Mononuclear cell (primary cell): ENCODE measurements around the gene CDH4. TPM values are rescaled to one million over a fixed set of nuclear protein-coding genes. Genes with fewer than 3 reads are reported as not detected.

Experiments used
- H3K27me3 ChIP-seq: 2 replicates; pipeline ENCODE4 v1.6.0; 2011; ENCODE audit warnings: low read length, control low read depth; ENCODE audit not compliant: insufficient read depth
- H3K4me1 ChIP-seq: 2 replicates; pipeline ENCODE4 v1.5.1; 2011; ENCODE audit warnings: mild to moderate bottlenecking, low read length, control low read depth; ENCODE audit not compliant: insufficient read depth
- H3K4me3 ChIP-seq: 2 replicates; pipeline ENCODE4 v1.5.1; 2011; ENCODE audit warnings: mild to moderate bottlenecking, low read length, moderate library complexity
- H3K9me3 ChIP-seq: 2 replicates; pipeline ENCODE4 v1.5.1; 2011; ENCODE audit warnings: low read depth, mild to moderate bottlenecking, control low read depth, low read length
- total RNA-seq: library from RNA; depleted of rRNA; stranded (reverse); fragments of >200 nt; gene quantifications from one replicate; pipeline ENCODE4 v1.2.3, GENCODE V29; 2012

The CDH4 gene
- total RNA-seq, 1 donor: under 0.01 TPM

- Histone ChIP-seq H3K9me3 (no peaks in the 10 kb centered on the region), H3K27me3 (no peaks in the 10 kb centered on the region), H3K4me1 (no peaks in the 10 kb centered on the region), H3K4me3 (no peak overlapping the region)
Measured at GRCh38 chr20:61762167-61762710, 510.2 kb downstream of the CDH4 start.

- Histone ChIP-seq H3K27me3 (no peaks in the 10 kb centered on the region), H3K4me1 (no peaks in the 10 kb centered on the region), H3K4me3 (no peak overlapping the region), H3K9me3 (no peaks in the 10 kb centered on the region)
Measured at GRCh38 chr20:61762886-61763739, 511.1 kb downstream of the CDH4 start.

- Histone ChIP-seq H3K4me3 (no peak overlapping the region), H3K27me3 (no peaks in the 10 kb centered on the region), H3K9me3 (no peaks in the 10 kb centered on the region), H3K4me1 (no peaks in the 10 kb centered on the region)
Measured at GRCh38 chr20:61763740-61764400, 511.8 kb downstream of the CDH4 start.

DNA sequence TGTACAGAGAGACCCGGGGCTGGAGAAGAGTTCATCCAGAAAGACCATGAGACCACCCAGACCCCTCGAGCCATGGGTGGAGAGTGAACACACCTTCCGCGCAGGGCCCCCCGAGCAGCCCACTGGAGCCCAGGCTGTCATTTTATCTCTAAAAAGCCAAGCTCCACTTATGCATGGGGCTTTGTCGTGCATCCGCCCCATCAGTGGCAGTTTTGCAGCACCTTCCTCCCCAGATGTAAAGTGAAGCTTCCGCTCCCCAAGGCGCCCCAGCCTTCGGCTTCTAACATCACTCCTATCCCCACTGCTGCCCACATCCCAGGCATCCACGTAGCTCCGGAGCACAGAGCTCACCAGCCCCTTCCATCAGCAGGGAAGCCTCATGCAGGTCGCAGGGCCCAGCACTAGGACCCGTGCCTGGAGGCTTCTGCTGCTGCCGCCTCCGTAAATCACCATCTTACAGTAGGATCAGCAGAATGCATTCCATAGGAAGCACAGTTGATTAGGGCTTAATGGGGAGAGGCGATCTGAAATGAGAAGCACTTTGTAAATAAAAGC lies 512.5 kb downstream of the CDH4 start:
- Histone ChIP-seq H3K4me3 (no peak overlapping the region), H3K9me3 (no peaks in the 10 kb centered on the region), H3K4me1 (no peaks in the 10 kb centered on the region), H3K27me3 (no peaks in the 10 kb centered on the region)

DNA sequence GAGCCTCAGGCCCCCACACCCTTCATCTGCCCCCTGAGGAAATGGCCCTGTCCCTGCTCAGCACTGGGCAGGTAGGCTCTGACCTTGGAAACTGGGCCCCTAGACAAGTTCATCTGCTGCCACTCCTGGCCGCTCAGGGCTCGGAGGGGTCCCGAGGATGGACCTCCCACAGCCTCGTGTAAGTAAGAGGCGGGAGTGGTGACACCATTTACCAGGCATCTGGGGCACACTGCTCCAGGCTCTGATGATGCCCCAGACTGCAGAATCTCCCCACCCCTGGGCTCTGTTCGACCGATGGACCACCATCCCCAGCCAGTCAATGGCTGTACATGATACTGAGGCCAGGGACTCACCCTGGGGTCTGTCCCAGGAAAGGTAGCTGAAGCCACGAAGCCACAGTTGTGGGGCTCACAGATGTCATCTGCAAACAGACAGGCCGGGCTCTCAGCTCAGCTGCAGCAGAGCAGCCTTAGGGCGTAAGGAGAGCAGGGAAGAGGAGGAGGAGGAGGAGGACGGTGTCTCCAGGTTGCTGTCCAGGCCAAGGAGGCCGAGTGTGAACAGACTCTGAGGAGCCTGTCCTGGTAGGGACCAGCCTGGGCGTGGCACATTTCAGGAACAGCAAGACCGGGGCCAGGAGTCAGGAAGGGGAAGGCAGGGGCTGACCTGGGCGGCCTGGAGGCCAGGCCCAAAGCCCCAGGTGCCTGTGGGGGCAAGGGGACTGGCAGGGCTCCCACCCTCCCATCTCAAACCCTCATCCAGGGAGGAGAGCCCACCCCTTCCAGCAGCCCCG lies 513.2 kb downstream of the CDH4 start:
- no peaks in the 10 kb centered on the region for H3K4me1 ChIP-seq
- no peaks in the 10 kb centered on the region for H3K9me3 ChIP-seq
- H3K27me3 ChIP-seq: no peaks in the 10 kb centered on the region
- no peak overlapping the region for H3K4me3 ChIP-seq

- Histone ChIP-seq H3K4me3 (no peak overlapping the region), H3K4me1 (no peaks in the 10 kb centered on the region), H3K9me3 (no peaks in the 10 kb centered on the region), H3K27me3 (no peaks in the 10 kb centered on the region)
Measured at GRCh38 chr20:61765871-61766654, 514.0 kb downstream of the CDH4 start.

GRCh38 chr20:61766921-61767610 lies 515.0 kb downstream of the CDH4 start:
- Histone ChIP-seq H3K27me3 (no peaks in the 10 kb centered on the region), H3K4me3 (no peak overlapping the region), H3K4me1 (no peaks in the 10 kb centered on the region), H3K9me3 (no peaks in the 10 kb centered on the region)

DNA sequence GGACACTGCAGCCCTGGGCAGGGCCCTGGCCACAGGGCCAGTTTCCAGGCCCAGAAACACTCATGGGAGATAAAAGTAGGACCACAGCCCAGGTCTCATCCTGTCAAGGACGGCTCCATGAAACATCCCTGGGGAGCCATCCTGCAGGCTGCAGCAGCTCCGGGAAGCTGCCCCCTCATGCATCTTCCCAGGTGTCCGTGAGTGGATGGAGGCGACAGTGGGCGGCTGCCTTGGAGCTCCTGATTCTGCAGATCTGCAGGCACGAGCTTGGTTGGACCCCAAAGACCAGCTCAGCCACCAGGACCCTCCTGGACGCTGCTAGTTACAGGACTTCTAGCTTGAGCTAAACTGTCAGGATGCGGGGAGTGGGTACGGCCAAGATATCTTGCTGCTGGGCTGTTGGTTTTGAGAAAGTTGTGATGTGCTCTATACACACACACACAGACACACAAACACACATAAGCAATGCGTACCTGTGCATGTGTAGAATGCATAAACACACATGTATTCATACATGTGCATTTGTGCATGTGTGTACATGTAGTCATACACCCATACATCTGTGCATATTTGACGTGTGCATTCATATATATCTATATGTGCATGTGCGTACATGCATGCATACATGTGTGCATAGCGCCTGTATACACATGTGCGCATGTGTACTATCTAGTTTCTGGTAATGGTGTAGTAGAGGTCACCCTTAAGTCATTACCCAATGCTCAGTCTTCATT lies 515.9 kb downstream of the CDH4 start:
- H3K27me3 ChIP-seq: no peaks in the 10 kb centered on the region
- no peak overlapping the region for H3K4me3 ChIP-seq
- H3K9me3 ChIP-seq: no peaks in the 10 kb centered on the region

DNA sequence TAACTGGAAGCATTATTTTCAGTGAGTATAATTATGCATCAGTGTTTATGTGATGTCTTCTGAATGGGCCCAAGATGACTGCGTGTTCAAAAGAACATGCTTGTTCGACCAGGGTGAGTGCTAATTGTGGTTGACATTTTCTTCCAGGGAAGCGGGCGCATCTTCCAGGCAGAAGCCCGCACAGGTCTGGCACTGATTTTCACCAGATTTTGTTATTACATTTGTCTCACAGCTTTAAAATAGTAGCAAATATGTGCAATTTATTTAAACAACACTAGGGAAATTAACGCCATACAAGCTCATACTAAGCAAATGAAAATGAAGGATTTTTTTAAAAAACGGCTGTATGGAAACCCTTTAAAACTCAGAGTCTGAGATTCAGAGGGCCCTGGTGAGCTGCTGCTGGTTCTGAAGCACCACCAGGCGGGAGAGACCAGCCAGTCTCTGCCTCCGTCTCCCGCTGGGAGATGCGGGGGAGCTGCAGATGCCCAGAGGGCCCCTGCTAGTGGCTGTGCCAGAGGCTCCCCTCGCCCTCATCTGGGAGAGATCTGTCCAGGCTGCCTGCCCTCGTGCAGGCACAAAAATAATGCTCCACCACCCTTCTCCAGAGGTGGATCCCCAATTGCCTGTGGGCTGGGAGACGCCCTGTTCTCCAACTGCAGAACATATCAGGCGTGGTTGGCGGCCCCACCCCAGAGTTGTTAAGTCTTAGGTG lies 516.7 kb downstream of the CDH4 start:
- Histone ChIP-seq H3K4me3 (no peak overlapping the region), H3K4me1 (no peaks in the 10 kb centered on the region), H3K9me3 (no peaks in the 10 kb centered on the region), H3K27me3 (no peaks in the 10 kb centered on the region)

More for the DNA sequence above, 515.9 kb downstream of the CDH4 start:
- no peaks in the 10 kb centered on the region for H3K4me1 ChIP-seq

DNA sequence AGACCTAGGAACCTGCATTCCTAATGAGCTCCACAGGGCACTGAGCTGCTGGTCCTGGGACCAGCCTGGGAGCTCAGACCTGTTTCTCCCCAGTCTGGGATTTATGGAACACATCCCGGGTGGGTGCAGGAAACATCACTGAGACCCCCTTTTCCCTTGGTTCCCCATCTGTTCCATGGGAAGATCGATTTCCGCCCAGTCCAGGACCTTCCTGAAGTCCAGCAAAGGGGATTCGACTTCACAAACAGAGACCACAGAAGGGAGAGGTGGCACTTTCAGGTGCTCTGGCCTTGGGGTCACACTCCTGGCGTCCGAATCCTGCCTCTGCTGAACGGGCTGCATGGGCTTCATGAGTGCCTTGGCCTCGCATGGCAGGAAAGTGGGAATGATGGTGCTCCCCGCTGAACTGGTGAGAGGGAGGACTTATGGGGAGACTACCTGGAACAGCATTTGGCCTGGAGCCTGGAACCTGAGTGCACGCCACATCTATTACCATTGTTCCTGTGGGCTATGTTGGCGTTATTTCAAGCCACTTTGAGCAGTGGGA lies 517.3 kb downstream of the CDH4 start:
- Histone ChIP-seq H3K4me1 (no peaks in the 10 kb centered on the region), H3K4me3 (no peak overlapping the region)

GRCh38 chr20:61770113-61770585 lies 518.1 kb downstream of the CDH4 start:
- Histone ChIP-seq H3K27me3 (no peaks in the 10 kb centered on the region), H3K9me3 (no peaks in the 10 kb centered on the region), H3K4me3 (no peak overlapping the region)

More for the DNA sequence above, 517.3 kb downstream of the CDH4 start:
- H3K27me3 ChIP-seq: no peaks in the 10 kb centered on the region
- H3K9me3 ChIP-seq: no peaks in the 10 kb centered on the region

GRCh38 chr20:61771805-61772350 lies 519.8 kb downstream of the CDH4 start:
- Histone ChIP-seq H3K4me1 (no peaks in the 10 kb centered on the region), H3K27me3 (no peaks in the 10 kb centered on the region), H3K4me3 (no peak overlapping the region), H3K9me3 (no peaks in the 10 kb centered on the region)

More at GRCh38 chr20:61770113-61770585, 518.1 kb downstream of the CDH4 start:
- H3K4me1 ChIP-seq: no peaks in the 10 kb centered on the region
